GM19238 (cell line): ENCODE results near the gene NLRP13.

Source experiments
- DNase-seq: peaks from one replicate; pipeline ENCODE4 v3.0.0; 2011; ENCODE audit warnings: low spot score; ENCODE audit not compliant: insufficient read length

NLRP13 gene

GRCh38 chr19:55902080-55902751 is 29.9 kb downstream of the NLRP13 start:
- DNase-seq: no peak

- DNase-seq: no peak
These were observed 30.6 kb downstream of the NLRP13 start for GRCh38 chr19:55901369-55902079.

- DNase-seq: no peak
These were observed 33.2 kb downstream of the NLRP13 start for GRCh38 chr19:55898911-55899310.

GRCh38 chr19:55882626-55883025 is 49.5 kb downstream of the NLRP13 start:
- no peak for DNase-seq

GRCh38 chr19:55877211-55877610 is 54.9 kb downstream of the NLRP13 start:
- DNase-seq: no peak

GRCh38 chr19:55870736-55871135 is 61.4 kb downstream of the NLRP13 start:
- no peak for DNase-seq

- no peak for DNase-seq
These were observed 65.0 kb downstream of the NLRP13 start for GRCh38 chr19:55867101-55867500.

- no peak for DNase-seq
These were observed 65.6 kb downstream of the NLRP13 start for GRCh38 chr19:55866521-55866920.

GRCh38 chr19:55858969-55859368 is 73.2 kb downstream of the NLRP13 start:
- DNase-seq: no peak

GRCh38 chr19:55858401-55858800 is 73.7 kb downstream of the NLRP13 start:
- DNase-seq: no peak

- no peak for DNase-seq
These were observed 74.2 kb downstream of the NLRP13 start for GRCh38 chr19:55857974-55858373.

- DNase-seq: no peak
These were observed 75.0 kb downstream of the NLRP13 start for GRCh38 chr19:55857149-55857548.

GRCh38 chr19:55855160-55855559 is 77.0 kb downstream of the NLRP13 start:
- no peak for DNase-seq
